ENCODE data around the gene SHROOM3.

Gene SHROOM3

DNA sequence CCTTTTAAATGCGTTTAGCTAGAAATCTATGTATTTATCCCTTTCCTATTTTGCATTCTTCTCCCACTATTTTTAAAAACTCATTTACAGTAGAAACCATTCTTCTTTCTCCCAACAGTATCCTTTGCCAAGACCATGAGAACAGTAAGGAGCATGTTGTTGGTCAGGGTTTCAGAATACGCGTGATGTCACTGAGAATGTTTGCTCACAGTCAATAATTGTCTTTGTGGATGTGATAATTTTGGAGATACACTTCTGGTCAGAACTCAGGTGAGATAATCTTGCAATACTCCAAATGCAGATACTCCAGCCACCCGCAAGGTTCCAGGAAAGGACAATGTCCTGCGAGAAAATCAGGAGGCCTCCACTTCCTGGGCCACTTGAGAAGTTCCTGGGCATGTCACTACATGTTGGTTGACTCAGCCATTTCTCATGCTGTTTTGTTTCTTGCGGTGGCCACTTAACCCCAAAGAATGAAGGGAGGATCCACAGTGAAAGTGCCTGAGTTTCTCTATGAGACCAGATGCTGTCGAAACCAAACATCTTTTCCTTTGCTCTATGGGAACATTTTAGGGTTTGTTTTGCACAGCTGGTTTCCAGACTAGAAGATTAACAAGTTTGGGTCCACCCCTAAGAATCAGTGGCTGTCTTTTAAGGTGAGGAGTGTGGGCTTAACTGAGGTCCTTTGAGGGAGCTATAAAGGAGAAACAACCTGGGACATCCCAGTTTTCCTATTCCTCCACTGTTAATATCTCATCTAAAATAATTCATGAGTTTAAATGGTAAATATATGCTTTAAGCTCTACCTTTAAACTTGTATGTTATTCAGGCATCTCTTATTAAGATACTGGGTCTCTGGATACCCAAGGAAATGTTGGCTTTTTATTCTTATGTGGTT is 346.9 kb downstream of the SHROOM3 start:
- DNase-seq (ENCODE audit: low spot score): peak; percentile 64

- no peak for DNase-seq (ENCODE audit: low spot score)
Measured at GRCh38 chr4:76782837-76783236, 347.8 kb downstream of the SHROOM3 start.

DNA sequence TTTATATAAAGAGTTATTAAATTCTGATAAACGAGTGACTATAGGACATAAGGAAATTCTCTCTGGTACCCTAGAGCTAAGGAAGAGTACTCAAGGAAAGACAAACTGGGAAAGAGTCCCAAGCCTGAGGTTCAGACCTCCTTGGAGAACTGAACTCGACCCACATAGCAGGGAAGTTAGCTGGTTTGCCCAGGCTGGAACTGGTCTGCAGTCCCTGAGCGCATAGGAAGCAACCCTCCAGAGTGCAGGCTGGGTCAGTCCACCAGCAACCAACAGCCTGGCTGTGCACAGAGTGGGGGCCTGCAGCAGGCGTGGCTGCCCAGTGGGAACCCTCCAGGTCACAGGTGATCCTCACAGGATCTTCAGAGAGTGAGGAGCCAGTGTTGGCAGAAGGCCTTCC is 348.8 kb downstream of the SHROOM3 start:
- no peak for DNase-seq (ENCODE audit: low spot score)

- DNase-seq (ENCODE audit: low spot score): no peak
Measured at GRCh38 chr4:76784237-76784636, 349.2 kb downstream of the SHROOM3 start.

DNA sequence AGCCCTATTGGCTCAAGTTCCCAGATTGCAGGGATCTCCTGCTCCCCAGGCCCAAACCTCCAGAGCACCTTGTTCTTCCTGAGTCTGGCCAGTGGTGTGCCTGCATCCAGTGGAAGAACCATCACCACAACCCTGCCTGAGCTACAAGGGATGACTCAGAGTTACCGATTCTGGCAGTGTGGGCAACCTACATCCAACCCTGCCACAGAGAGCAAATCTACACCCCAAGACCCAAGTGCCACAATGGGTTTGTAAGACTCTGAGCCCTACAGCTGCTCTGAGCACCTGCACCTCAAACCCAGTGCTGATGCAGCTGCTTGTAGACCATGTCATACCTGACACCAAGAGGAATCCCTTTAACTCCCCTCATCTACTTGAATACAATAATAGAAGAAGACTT is 352.9 kb downstream of the SHROOM3 start:
- no peak for DNase-seq (ENCODE audit: low spot score)

DNA sequence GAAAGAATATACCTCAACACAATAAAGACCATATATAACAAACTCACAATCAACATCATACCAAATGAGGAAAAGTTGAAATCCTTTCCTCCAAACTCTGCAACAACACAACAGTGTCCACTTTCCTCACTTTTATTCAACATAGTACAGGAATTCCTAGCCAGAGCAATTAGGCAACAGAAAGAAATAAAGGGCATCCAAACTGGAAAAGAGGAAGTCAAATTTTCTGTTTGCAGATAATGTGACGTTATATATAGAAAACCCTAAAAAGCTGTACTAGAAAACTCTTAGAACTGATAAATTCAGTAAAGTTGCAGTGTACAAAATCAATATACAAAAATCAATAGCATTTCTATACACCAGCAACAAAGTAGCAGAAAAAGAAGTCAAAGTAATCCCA is 355.3 kb downstream of the SHROOM3 start:
- no peak for DNase-seq (ENCODE audit: low spot score)

DNA sequence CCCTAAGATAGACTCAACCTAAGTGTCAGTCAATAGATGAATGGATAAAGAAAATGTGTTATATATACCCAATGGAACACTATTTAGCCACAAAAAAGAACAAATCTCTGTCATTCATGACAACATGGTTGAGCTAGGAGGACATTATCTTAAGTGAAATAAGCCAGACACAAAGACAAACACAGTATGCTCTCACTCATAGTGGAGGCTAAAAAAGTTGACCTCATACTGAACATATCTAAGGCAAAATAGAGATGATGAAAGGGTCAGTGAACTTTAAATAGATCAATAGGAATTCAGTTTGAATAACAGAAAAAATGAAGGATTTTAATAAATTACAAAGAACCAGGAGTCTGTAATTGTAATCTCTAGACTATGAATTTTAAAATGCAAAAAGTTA is 356.4 kb downstream of the SHROOM3 start:
- DNase-seq (ENCODE audit: low spot score): no peak

- no peak for DNase-seq (ENCODE audit: low spot score)
Measured at GRCh38 chr4:76792418-76792817, 357.4 kb downstream of the SHROOM3 start.

GRCh38 chr4:76795243-76795642 is 360.2 kb downstream of the SHROOM3 start:
- DNase-seq (ENCODE audit: low spot score): no peak

- no peak for DNase-seq (ENCODE audit: low spot score)
Measured at GRCh38 chr4:76799140-76799539, 364.1 kb downstream of the SHROOM3 start.

GRCh38 chr4:76799718-76800117 is 364.7 kb downstream of the SHROOM3 start:
- DNase-seq (ENCODE audit: low spot score): peak; percentile 34

- DNase-seq (ENCODE audit: low spot score): no peak
Measured at GRCh38 chr4:76800902-76801301, 365.9 kb downstream of the SHROOM3 start.

- DNase-seq (ENCODE audit: low spot score): no peak
Measured at GRCh38 chr4:76801621-76802235, 366.7 kb downstream of the SHROOM3 start.

DNA sequence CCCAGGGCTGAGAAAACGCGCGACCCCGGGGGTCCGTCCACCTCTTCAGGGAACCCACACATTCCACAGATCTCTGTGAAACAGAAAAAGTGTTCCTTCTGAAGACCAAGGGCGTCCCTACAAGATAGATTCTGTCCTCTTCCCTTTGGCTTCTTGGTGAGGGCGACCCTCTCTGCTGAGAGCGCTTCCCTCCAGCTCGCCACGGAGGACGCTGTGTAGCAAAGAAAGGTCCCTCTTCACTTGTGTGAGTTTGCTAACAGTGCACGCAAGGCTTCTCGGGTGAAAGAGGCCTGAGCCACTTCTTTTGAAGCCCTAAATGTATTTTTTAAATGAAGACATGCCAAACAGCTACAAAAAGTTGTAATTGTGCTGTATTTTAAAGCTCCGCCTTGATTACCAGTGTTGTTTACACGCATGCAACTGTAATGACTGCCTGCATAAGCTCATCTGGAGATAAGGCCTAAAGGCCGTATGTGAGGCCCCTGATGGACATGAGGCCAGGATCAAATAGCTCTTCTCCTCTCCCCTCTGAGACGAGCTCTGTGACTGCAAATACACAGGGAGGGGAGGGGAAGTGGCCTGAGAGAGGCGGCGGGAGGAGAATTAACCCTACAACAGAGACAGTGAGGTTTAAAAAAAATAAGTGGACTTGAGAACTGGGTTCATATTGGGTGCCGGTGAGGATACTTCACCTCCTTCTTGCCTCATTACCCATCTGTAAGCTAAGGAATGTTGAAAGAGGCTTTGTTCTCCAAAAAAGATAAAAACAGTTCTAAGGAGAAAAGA is 367.4 kb downstream of the SHROOM3 start:
- DNase-seq (ENCODE audit: low spot score): no peak

DNA sequence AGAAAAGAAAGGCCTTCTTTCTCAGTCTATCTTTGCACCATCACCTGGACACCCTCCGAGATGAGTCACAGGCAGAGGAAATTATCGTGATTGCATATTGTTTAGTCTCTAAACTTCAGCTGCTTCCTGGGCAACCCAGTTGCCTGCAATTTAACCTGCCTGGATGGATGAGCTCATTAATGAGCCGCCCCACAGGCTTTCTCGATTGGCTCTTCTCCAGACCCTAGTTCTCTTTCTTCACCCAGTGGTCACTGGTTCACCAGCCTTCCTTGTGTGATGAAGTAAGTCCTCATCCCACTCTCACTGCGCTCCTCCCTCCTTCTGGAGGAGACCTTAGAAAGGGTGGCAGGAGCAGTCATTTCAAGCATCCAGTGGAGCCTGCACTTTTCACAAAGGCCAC is 368.5 kb downstream of the SHROOM3 start:
- peak; percentile 60 for DNase-seq (ENCODE audit: low spot score)

GRCh38 chr4:76804096-76804495 is 369.1 kb downstream of the SHROOM3 start:
- no peak for DNase-seq (ENCODE audit: low spot score)

DNA sequence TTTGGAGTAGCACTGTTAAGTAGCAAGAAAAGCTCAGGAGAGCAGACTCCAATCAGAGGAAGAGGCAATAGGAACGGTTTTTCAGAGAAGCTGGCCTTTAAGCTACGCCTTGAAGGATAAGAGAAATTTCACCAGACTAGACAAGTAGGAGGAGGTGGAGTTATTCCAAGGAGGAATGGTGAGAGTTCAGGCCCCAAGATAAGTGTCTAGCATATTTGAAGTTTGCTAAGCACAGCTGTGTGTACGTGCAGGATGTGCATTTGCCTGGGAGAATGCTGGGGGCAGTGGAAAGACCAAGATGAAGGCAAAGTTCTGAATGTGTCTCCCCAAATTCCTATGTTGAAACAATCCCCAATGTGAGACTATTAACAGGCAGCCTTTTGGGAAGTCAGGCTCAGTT is 371.3 kb downstream of the SHROOM3 start:
- DNase-seq (ENCODE audit: low spot score): no peak

DNA sequence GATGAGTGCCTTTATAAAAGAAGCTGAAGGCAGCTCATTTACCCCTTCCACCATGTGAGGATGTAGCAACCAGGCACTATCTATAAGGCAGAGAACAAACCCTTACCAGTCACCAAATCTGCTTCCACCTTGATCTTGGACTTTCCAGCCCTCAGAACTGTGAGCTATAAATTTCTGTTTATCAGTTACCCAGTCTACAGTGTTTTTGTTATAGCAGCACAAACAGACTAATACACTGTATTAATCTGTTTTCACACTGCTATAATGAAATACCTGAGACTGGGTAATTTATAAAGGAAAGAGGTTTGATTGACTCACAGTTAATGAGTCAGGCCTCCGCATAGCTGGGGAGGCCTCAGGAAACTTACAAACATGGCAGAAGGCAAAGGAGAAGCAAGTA is 371.7 kb downstream of the SHROOM3 start:
- no peak for DNase-seq (ENCODE audit: low spot score)

DNA sequence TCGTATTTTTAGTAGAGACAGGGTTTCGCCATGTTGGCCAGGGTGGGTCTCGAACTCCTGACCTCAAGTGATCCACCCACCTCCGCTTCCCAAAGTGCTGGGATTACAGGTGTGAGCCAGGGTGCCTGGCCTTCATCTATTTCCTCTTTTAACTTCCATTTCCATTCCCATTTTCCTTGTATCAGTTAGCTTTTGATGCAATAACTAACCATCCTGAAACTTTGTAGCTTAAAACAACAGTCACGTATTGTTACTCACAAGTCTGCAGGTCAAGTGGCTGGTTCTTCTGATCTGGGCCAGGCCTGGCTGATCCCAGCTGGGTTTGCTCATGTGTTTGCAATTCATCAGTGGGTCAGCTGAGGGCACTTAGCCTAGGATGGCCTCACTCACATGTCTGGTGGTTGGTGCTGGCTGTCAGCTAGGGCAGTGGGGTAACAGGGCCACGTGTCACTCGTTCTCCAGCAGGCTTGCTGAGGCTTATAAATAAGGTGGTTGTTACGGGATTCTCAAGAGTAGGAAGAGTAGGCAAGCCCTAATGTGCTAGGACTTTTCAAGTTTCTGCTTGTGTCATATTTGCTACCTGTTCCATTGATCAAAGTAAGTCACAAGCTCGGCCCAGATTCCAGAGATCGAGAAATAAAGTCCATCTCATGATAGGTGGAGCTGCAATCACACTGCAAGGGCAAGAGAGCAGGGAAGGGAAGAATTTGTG is 374.7 kb downstream of the SHROOM3 start:
- no peak for DNase-seq (ENCODE audit: low spot score)

DNA sequence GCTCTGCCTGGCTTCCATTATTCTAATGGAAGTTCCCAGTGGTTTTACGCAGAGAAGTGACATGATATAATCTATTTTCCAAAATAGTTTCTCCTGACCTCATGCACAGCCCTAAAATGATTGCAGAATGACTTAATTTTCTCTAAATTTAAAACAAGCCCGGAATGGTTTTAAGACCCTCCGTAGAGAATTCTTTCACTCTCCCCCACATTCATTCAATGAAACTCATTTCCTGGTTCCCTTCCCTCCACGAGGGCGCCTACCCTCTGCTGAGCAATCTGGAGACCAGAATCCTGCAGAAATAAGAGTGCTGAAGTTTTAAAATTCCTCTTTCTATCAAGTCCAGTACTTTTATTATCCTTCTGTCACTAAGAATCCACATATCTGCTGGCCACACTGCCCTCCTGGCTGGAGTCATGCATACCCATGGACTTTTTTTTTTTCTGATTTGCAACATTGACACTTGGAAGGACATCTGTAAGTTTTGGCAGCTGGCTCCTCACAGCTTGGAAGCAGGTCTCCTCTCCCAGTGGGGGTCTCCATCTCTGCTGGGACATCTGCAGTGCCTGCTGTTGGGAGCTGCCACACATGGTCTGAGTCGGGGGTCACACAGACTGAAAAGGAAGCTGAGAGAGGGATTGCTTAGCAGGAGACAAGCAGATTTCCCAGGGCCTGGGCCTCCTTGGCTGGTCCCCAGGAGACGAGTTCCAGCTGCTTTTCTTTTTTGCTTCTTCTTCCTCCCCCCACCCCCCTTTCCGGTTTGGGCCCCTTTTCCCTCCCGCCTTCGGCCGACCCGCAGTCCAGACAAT is 376.8 kb downstream of the SHROOM3 start:
- no peak for DNase-seq (ENCODE audit: low spot score)

DNA sequence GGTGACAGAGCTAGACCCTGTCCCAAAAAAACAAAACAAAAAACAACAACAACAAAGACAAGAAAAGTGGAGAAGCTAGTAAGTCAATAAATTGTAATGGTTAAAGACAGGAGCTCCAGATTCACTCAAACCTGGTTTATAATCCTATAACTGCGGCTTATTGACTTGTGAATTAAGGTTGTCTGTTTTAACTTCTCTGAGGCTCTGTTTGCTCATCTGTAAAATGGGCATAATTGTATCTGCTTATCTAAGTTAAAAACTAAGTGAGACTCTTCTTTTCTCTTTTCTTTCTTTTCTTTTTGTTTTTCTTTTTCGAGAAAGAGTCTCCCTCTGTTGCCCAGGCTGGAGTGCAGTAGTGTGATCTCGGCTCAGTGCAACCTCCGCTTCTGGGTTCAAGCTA is 378.0 kb downstream of the SHROOM3 start:
- no peak for DNase-seq (ENCODE audit: low spot score)
